GM18511 (cell line): ENCODE data around the gene RPL7L1.
"Not testable (repeated sequence)": the region's sequence is repeated elsewhere in the genome, so short reads cannot be mapped to it uniquely, and the experiment has no call there.

Experiments used
- ATAC-seq: cut with Tn5 transposase; IDR thresholded peaks from one replicate; pipeline ENCODE4 v1.9.1; 2021; ENCODE audit warnings: mild to moderate bottlenecking, moderate library complexity; ENCODE audit not compliant: unreplicated experiment

The RPL7L1 gene

DNA sequence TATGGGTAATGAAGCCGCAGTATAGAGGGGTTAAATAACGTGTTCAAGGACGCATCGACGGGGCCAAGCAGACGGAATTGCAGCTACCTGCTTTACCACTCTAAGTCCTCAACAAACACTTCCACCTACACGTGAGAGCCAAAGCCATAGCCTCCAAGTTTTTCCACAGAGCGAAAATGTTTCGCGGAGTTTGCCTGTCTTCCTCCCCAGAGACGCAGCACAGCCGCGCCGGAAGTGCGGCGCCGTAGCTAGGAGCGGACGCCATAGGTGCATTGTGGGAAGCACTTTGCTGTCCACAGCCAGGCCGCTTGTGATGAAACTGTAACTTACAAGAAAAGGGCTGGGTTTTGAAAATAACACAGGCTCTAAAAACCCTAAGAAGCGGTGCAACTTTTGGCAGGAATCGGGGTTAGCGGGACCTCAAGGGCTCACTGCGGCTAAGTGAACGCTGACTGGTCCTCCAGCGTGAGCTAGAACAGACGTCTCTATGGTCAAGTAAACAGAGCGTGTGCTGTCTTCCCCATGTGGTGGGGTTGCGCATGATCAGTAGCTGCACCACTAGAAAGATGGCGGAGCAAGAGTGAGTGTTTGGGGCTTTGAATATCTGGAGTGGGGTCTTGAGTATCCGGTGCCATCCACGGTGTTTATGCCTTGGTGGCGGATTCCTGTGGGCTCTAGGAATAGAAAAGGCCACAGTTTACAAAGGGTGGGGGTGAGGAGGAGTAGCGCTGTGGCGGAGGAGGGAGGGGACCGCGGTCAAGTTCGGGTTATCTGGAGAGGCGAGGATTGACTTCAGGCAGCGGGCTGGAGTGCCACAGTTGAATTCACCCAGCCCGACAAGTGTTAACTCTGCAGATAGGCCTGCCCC is at the start of gene RPL7L1:
Gene RPL7L1, plus strand, starts transcription at position 245 of the 868 bp plus-strand sequence. Its CDS starts 295 bp downstream, at position 540.
- peak; percentile 96 for ATAC-seq

DNA sequence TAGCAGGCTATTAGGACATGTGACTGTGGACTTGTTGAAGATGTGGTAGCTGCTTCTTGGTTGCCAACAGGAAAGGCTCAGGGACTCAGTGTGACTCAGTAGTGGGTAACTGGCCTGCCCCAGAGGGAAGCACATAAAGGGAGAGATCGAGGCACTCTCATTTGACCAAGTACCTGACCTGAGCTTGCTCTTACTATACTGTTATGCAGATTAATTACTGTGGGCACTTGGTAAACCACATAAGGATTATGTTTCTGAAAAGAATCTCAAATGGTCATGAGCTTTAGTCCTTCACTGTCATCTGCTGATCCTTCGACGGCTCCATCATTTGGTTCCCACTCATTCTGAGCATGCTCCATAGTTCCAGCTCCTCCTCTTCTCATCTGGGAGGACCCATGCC is 48.2 kb upstream of the RPL7L1 start:
- no peak for ATAC-seq

DNA sequence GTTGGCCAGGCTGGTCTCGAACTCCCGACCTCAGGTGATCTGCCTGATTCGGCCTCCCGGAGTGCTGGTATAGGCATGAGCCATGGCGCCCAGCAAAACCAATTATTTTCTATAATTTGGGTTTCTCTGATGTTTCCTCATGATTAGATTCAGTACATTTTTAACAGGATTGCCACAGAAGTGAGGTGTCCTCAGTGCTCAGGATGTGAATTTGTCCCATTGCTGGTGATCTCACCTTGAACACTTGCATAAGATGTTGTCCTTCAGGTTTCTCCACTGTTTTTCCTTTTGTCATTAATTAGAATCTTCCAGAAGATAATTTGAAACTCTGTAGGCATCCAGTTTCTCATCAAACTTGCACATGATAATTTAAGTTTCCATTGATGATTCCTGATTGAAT is 45.4 kb upstream of the RPL7L1 start:
- no peak for ATAC-seq

DNA sequence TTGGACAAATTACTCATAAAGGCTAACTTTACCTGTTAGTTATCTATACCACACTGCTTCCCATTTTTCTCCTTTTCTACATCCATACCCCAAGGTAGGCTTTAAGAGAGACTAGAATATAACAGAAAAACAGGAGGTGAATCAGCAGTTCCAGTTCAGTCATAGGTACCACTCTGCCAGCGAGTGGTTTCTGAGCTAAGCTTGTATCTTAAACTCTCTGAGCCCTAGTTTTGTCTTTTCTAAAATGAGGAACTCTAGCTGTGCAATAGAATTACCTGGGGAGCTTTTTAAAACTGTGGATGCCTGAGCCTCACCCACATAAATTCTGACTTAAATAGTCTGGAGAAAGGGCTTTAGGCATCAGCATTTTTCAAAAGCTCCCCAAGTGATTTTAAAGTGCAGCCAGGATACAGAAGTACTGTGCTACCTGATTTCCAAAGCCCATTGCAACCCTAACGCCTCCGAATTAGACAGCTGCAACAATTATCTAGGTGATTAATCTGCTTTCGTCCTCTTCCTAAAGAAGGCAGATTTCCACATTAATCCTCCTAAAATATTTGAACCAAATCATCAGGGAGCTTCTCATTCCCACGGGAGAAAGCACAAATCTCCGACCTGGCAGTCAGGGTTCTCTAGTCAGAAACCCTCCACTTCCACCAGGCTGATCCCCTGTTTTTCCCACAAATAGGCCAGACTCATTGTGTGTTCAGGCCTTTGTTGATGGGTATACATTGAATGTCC is 37.4 kb upstream of the RPL7L1 start:
- no peak for ATAC-seq

DNA sequence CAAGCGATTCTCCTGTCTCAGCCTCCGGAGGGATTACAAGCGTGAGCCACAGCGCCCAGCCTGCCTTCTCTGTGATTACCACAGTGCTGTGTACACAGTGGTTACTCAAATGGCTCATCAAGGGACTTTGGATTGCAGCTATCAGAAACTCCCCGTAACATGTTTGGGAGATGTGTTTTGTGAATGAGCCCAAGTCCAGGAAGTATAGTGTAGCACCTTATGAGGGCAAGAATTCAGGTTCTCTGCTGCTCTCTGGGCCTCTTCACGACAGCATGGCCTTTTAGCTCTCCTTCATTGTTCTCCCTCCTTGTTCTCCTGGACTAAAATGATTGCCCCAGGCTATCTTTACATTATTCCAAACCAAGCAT is 34.1 kb upstream of the RPL7L1 start:
- ATAC-seq = no peak

DNA sequence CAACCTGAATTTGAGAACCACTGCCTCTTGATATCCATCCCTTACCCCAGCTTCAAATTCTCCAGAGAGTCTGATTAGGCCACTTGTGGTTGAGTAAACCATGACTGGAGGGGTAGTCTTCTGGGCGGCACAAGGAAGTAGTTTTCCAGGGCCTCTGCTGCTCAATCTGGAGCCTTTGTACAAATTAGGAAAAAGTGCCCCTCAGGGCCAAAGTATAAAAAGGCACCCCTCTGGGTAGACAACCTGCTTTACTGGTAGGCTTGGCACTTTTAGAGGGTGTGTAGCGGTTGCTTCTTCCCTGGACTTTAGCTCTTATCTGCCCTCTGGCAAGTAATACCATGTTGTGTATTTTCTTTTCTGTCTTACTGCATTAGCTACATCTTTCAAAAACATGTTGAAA is 32.9 kb upstream of the RPL7L1 start:
- no peak for ATAC-seq

DNA sequence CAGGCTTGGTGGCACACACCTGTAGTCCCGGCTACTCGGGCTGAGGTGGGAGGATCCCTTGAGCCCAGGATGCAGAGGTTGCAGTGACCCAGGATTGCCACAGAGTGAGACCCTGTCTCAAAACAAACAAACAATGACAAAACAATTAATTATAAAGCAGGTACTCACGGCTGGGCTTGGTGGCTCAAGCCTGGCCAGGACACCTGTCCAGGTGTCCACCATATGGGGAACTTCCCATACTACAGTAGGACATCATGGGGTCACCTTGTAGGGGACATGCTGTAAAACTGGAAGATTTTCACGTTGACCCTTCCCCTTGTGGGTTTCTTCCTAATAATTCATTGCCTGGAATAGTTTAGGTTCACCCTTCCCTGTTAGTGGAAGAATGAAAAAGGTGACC is 30.7 kb upstream of the RPL7L1 start:
- ATAC-seq = no peak

DNA sequence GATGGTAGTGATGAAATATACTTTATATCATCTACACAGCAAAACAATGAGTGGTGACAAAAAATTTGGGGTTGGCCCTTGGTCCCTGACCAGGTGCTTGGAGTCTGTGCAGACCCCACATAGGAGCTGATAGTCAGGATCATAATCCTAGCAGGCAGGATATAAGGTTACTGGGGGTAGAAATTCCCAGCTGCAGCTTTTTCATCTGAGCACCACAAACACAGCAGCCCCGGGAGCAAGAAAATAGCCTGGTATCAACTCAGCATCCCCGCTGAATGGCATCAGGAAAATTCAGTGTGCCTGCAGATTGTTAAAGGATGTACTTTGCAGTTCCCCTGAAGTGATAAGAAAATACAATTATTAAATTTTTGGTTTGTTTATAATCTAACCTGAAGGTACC is 27.8 kb upstream of the RPL7L1 start:
- no peak for ATAC-seq

DNA sequence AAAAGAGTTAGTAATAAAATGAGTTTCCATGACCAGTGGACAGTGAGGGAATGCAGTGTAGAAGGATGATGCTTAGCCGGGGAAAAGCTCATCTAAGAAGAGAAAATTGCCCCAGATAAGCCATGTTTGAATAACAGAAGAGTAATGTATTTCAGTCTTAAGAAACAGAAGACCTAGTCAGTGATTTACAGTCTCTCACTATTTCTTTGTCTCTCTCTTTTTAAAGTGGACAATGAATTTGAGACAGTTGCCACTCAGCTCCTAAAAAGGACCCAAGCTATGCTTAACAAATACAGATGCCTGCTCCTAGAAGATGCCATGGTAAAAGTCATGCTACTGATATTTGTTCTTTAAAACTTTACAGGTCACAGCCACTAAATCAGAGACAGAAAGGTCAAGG is 19.4 kb upstream of the RPL7L1 start:
- ATAC-seq = no peak

DNA sequence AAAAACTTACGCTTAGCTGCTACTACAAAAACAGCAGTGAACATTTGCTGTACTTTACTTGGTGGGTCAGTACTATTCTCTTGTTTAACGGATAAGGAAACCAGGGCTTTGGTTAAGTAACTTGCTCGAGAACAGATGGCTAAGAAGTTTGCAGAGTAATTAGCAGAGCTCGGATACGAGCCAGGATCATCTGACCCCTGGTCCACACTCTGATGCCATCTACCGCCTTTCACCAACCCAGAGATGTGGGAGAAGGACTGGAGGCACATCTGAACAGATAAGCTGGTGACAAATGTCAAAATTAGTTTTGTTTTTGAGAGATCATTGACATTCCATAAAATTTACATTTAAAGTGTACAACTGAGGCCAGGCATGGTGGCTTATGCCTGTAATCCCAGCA is 18.9 kb upstream of the RPL7L1 start:
- ATAC-seq = no peak

DNA sequence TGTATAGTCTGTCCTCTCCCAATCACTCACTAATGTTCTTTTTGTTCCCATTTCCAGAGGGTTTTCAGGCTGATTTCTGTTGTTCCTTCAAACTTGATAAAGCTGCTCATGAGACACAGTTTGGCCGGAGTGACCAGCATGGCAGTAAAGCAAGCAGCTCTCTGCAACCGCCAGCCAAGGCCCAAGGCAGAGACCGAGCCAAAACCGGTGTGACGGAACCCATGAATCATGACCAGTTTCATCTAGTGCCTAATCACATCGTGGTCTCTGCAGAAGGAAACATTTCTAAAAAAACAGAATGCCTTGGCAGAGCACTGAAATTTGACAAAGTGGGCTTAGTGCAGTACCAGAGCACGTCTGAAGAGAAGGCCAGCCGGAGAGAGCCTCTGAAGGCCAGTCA is 14.8 kb upstream of the RPL7L1 start:
- ATAC-seq = no peak

DNA sequence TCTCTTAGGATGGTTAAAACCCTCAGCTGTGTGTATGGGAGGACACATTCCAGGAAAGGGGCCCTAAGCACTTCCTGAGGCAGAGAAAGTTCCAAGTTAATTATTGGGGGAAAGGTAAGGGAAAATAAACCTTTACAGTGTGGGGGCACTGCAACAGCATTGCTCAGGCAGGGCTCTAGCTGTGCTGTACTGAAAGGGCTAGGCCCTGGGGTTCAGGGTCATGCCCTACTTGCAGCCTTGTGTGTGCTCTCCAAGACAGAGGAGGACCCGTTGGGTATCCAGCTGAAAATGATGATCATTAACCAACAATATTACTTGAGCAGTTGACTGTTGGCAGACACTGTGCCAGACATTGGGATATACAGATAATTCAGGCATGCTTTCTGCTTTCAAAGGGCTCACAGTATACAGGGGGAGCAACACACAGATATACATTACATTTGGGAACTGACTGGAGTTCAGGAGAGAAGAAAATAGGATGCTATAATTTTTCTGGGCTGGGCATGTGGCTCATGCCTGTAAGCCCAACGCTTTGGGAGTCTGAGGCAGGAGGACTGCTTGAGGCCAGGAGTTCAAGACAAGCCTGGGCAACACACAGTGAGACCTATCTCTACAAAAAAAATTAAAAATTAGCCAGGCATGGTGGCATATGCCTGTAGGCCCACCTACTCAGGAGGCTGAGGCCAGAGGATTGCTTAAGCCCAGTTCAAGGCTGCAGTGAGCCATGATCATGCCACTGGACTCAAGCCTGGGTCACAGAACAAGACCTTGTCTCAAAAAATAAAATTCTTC is 9.1 kb upstream of the RPL7L1 start:
- ATAC-seq = no peak

DNA sequence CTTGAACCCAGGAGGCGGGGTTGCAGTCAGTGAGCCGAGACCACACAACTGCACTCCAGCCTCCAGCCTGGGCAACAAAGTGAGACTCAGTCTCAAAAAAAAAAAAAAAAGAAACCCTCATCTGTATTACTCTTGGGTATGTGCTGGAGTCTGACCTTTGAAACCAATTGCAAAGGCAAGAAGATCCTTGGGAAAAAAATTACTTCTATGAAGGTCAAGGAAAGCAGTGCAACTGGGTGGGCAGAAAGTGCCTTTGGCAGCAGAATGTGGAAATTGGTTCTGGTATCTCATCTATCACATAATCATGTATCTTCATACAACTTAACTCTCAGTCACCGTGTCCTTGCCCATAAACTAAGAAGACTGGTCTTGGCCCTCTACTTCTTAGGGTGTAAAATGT is 7.7 kb upstream of the RPL7L1 start:
- no peak for ATAC-seq

DNA sequence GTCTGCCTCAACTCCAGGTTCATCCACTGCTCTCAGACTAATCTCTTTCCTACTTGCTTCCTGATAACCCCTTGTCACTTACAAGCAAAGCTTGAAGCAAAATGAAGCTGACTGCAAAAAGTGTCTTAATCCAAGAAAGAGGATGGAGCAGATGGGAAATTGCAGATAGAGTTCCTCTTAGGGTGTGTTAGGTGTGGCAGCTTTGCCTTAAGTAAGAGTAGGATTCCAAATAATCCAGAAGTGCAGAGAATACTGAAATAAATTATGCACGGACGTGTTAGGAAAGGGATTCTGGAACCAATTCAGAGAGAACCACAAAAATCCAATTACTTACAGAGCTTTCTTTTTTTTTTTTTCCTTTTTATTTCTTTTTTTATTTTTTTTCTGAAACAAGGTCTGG is 6.1 kb upstream of the RPL7L1 start:
- no peak for ATAC-seq

DNA sequence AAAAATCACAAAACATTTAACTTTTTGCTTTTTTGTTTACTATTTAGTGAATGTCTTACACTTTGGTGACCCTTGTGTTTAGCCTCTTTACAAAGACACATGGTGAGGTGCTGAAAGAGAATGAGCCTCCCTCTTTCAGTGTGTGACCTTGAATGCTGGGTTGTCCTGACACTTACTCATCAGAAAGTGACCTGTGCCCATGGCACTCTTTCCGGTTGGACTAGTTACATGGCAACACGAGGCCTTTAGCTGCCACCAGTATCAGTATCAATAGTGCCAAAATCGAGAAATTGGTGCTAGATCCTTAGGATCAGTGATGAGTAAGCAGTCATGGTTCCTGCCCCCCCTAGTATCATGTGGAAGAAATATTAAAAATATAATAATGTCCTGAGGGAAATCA is 1.7 kb upstream of the RPL7L1 start:
- ATAC-seq = no peak

DNA sequence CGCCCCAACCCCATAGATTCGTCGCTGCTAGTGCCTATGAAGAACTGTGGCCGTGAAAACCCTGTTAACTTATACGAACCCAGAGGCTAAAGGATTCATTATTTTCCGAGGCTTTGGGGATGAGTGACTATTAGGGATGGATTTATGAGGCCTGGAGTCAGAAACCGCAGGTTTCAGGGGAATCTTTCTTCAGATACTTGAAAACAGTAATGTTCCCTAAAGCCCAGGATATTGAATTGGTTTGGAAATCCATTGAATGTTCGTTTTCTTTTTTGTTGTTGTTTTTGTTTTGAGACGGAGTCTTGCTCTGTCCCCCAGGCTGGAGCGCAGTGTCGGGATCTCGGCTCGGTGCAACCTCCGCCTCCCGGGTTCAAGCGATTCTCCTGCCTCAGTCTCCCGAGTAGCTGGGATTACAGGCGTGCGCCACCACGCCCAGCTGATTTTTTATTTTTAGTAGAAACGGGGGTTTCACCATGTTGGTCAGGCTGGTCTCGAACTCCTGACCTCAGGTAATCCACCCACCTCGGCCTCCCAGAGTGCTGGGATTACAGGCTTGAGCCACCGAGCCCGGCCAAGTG is 913 bp downstream of the RPL7L1 start:
- ATAC-seq = not testable (repeated sequence)

DNA sequence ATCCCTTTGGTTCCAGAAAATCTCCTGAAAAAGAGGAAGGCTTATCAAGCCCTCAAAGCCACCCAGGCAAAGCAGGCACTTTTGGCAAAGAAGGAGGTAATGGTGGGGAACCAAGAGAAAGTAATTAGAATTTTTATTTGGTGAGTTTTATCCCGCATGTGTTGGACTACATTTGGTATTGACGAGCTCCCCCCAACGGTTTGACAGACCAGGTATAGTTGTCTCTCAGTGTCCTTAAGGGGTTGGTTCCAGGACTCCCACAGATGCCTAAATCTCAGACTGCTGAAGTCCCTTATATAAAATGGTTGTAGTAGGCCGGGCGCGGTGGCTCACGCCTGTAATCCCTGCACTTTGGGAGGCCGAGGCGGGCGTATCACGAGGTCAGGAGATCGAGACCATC is 1.5 kb downstream of the RPL7L1 start:
- ATAC-seq = not testable (repeated sequence)

DNA sequence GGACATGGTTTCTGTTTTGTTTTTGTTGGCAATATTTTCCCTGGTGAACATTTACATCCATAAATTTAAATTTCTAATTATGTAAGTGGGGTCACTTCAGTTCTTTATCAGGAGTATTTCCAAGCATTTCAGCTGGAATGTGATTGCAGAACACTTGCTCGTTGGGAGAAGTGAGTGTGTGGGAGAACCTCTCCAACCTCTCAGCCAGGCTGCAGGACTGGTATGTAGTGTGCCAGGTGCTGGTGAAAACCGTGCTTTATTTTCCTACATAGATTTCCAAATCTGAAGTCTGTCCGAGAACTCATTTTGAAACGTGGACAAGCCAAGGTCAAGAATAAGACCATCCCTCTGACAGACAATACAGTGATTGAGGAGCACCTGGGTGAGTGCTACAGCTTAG is 6.3 kb downstream of the RPL7L1 start:
- ATAC-seq = no peak

DNA sequence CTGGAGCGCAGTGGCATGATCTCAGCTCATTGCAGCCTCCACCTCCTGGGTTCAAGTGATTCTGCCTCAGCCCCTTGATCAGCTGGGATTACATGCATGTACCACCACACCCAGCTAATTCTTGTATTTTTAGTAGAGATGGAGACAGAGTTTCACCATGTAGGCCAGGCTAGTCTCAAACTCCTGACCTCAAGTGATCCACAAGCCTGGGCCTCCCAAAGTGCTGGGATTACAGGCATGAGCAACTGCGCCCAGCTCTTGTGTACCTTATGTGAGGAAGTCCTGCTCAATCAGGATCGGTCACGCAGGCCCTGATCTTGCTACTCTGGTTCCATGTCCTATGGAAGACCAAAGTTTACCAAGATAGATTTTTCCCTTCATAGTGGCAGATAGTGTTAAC is 8.8 kb downstream of the RPL7L1 start:
- not testable (repeated sequence) for ATAC-seq

DNA sequence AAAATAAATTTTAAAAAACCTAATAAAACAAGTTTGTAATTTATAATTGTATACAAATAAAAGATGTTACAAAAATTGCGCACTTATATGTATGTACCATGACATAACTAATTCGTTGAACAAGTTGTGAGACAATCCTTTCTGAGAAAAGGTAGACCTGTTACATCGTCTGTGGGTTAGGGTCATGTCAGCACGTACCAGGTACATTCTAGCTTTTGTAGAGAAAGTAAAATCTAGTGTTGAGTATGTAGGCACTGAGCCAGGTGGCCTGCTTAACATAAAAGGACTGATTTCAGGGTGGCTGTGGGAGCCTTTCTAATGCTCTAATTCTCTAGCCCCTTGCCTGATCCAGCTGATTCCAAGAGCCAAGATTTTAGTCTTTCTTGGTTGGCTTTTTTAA is 10.4 kb downstream of the RPL7L1 start:
- ATAC-seq = no peak
